K562 (cell line): ENCODE results near the gene IGFALS. TPM values are rescaled to one million over a fixed set of nuclear protein-coding genes. Genes with fewer than 3 reads are reported as not detected.
A peak's percentile ranks its signal among the peaks of the same experiment; 100 is the strongest.

Experiments used
- CBFA2T3 ChIP-seq: fragments of 450-650 bp; IDR thresholded peaks from 2 replicates; pipeline ENCODE4 v1.6.1; 2017
- CBFB ChIP-seq: sonication (generic); formaldehyde crosslinking; IDR thresholded peaks from 2 replicates; pipeline ENCODE4 v1.4.0; 2020; ENCODE audit warnings: mild to moderate bottlenecking, missing genetic modification reagents
- CEBPZ ChIP-seq: fragments of 150-350 bp; IDR thresholded peaks from 2 replicates; pipeline ENCODE4 v1.6.1; 2014; ENCODE audit warnings: low read depth, mild to moderate bottlenecking, low read length, borderline replicate concordance
- CHD1 ChIP-seq: fragments of 200-600 bp; sonication (generic); IDR thresholded peaks from one replicate; pipeline ENCODE4 v1.6.1; 2012; ENCODE audit warnings: mild to moderate bottlenecking, moderate library complexity, low read length, inconsistent platforms
- FOXK2 ChIP-seq, 2 experiments: fragments of 450-650 bp; IDR thresholded peaks in 1 of 2; conservative IDR thresholded peaks in 1 of 2; 2 replicates each; pipeline ENCODE4 v1.6.1; 2016; ENCODE audit warnings: low read depth in 2 of 2, mild to moderate bottlenecking in 1 of 2
- GATAD2A ChIP-seq: fragments of 450-650 bp; IDR thresholded peaks from 2 replicates; pipeline ENCODE4 v1.6.1; 2017
- ID3 ChIP-seq, 2 experiments: fragments of 250-450 bp in 1 of 2; fragments of 450-650 bp in 1 of 2; sonication (Bioruptor Pico) in 1 of 2; IDR thresholded peaks; 2 replicates each; pipeline versions ENCODE4 v1.6.1 to v1.8.0; 2016 to 2021; ENCODE audit warnings: mild to moderate bottlenecking in 2 of 2, moderate library complexity in 2 of 2, missing compliant biosample characterization in 1 of 2, missing genetic modification characterization in 1 of 2
- NELFE ChIP-seq: IDR thresholded peaks from 2 replicates; pipeline ENCODE4 v1.6.1; 2011; ENCODE audit warnings: mild to moderate bottlenecking; ENCODE audit not compliant: insufficient read depth, insufficient read length
- POU5F1 ChIP-seq: fragments of 150-350 bp; IDR thresholded peaks from 2 replicates; pipeline ENCODE4 v1.6.1; 2014; ENCODE audit warnings: borderline replicate concordance, low read length, low read depth, mild to moderate bottlenecking; ENCODE audit not compliant: partially characterized antibody
- RB1 ChIP-seq: fragments of 450-650 bp; IDR thresholded peaks from 2 replicates; pipeline ENCODE4 v1.6.1; 2017; ENCODE audit warnings: low read depth, mild to moderate bottlenecking
- TCF15 ChIP-seq: fragments of 250-450 bp; sonication (Bioruptor Pico); IDR thresholded peaks from 2 replicates; pipeline ENCODE4 v1.8.0; 2022; ENCODE audit warnings: moderate library complexity, mild to moderate bottlenecking, inconsistent platforms
- ZC3H4 ChIP-seq: sonication (generic); formaldehyde crosslinking; IDR thresholded peaks from 2 replicates; pipeline ENCODE4 v1.9.0; 2021; ENCODE audit warnings: missing genetic modification reagents, borderline replicate concordance
- ZNF239 ChIP-seq: fragments of 250-450 bp; sonication (Bioruptor Pico); IDR thresholded peaks from 2 replicates; pipeline ENCODE4 v1.4.0; 2020; ENCODE audit warnings: mild to moderate bottlenecking
- ZNF277 ChIP-seq: fragments of 250-450 bp; sonication (Bioruptor Pico); IDR thresholded peaks from 2 replicates; pipeline ENCODE4 v1.8.0; 2022; ENCODE audit warnings: inconsistent platforms, mild to moderate bottlenecking, moderate library complexity, borderline replicate concordance
- ZNF699 ChIP-seq: fragments of 250-450 bp; sonication (Bioruptor Pico); IDR thresholded peaks from 2 replicates; pipeline ENCODE4 v1.8.0; 2021; ENCODE audit warnings: mild to moderate bottlenecking, moderate library complexity; ENCODE audit not compliant: insufficient replicate concordance
- polyA plus RNA-seq, 8 experiments: library from polyadenylated mRNA; depleted of rRNA in 4 of 8; stranded (reverse) in 5 of 8; unstranded in 3 of 8; fragments of >200 nt; fragmentation: Nextera tagmentation in 2 of 8; fragmentation: Illumina TruSeq in 1 of 8; extraction: Ambion mirVana in 2 of 8; extraction: Trizol in 1 of 8; gene quantifications; 2 replicates each; pipeline versions ENCODE4 v1.2.1 to v1.2.3, GENCODE V29; 2011 to 2014; ENCODE audit warnings: inconsistent platforms in 1 of 8, missing spikeins in 1 of 8
- total RNA-seq, 7 experiments: library from RNA; depleted of rRNA in 6 of 7; stranded (reverse); fragments of >200 nt in 6 of 7; fragmentation: Illumina TruSeq in 2 of 7; extraction: Trizol in 2 of 7; gene quantifications; 2 replicates each; pipeline versions ENCODE4 v1.2.1 to v1.2.3, GENCODE V29; 2011 to 2021; ENCODE audit warnings: low replicate concordance in 1 of 7
- TF ChIP-seq, protein P1 (sequence below): fragments of 450-650 bp; IDR thresholded peaks from 2 replicates; pipeline ENCODE4 v1.6.1; 2016; ENCODE audit warnings: antibody characterized with exemption
- TF ChIP-seq, protein P2 (sequence below): IDR thresholded peaks from 3 replicates; pipeline ENCODE4 v1.6.1; 2011; ENCODE audit warnings: borderline replicate concordance, mild to moderate bottlenecking; ENCODE audit not compliant: insufficient read length, insufficient read depth

IGFALS gene
- total and polyA plus RNA-seq, 9 of the 15 experiments (the other 6 are each of a cell fraction or from before 2014, with no cell fraction given), result not detected

DNA sequence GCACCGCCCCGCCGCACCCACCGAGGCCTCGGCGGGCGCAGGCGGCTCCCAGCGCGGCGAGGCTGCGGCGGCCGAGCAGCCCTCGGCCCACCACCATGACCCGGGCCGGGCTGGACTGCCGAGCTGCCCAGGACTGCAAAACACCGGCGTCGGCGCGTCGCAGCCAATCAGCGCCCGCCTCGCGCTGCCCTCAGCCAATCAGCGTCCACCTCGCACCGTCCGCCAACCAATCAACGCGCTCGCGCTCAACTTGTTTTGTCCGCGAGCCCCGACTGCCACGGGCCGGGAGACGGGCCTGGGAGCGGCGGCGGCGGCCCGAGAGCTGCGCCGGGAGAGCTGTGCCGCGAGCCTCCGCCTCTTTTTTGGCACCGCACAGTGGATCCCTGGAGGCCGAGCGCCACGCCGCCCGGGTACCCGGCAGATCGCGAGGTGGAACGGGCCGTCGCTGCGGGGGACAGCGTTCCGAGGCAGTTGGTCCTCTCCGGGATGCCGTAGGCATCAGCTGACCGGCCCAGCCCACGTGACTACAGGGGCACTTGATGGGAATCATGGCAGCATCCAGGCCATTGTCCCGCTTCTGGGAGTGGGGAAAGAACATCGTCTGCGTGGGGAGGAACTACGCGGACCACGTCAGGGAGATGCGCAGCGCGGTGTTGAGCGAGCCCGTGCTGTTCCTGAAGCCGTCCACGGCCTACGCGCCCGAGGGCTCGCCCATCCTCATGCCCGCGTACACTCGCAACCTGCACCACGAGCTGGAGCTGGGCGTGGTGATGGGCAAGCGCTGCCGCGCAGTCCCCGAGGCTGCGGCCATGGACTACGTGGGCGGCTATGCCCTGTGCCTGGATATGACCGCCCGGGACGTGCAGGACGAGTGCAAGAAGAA, 33.4 kb upstream of the IGFALS start, which contains the start of the genes FAHD1 and HAGH (continued):
- TF ChIP-seq CEBPZ (no peak), NELFE (no peak), FOXK2 (conservative IDR thresholded peaks at IDR 0.05 in 1 of 2, IDR thresholded peaks at IDR 0.05 in 1 of 2; ENCODE audit: low read depth in 2 of 2) (peak; percentile 85 to 86; a peak in 3 of 4 replicates), ID3 (CRISPR knock-in tag; IDR thresholded peaks at IDR 0.05) (no peak), ID3 (tag; IDR thresholded peaks at IDR 0.05) (peak; percentile 79; the same call in 1 of the 2 replicates), ZNF699 (CRISPR knock-in tag) (no peak), RB1 (peak; percentile 77), ZNF239 (no peak), CHD1 (no peak), CBFB (peak; percentile 92), TCF15 (CRISPR knock-in tag) (no peak), GATAD2A (0 out of 2 replicates have a peak, but pooled peaks have one; percentile 54), ZC3H4 (no peak), POU5F1 (peak; percentile 91), ZNF277 (CRISPR knock-in tag) (no peak), CBFA2T3 (peak; percentile 35; the same call in 1 of the 2 replicates)
- TF ChIP-seq, protein P1, sequence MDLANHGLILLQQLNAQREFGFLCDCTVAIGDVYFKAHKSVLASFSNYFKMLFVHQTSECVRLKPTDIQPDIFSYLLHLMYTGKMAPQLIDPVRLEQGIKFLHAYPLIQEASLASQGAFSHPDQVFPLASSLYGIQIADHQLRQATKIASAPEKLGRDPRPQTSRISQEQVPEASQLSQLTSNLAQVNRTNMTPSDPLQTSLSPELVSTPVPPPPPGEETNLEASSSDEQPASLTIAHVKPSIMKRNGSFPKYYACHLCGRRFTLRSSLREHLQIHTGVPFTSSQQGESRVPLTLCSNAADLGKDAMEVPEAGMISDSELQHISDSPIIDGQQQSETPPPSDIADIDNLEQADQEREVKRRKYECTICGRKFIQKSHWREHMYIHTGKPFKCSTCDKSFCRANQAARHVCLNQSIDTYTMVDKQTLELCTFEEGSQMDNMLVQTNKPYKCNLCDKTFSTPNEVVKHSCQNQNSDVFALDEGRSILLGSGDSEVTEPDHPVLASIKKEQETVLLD, result 0 out of 2 replicates have a peak, but pooled peaks have one; percentile 39
- TF ChIP-seq, protein P2, sequence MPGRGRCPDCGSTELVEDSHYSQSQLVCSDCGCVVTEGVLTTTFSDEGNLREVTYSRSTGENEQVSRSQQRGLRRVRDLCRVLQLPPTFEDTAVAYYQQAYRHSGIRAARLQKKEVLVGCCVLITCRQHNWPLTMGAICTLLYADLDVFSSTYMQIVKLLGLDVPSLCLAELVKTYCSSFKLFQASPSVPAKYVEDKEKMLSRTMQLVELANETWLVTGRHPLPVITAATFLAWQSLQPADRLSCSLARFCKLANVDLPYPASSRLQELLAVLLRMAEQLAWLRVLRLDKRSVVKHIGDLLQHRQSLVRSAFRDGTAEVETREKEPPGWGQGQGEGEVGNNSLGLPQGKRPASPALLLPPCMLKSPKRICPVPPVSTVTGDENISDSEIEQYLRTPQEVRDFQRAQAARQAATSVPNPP, result no peak
